ENCODE data around the gene CHD6.

The CHD6 gene

GRCh38 chr20:41364236-41364855, 253.8 kb downstream of the CHD6 start:
- H3K9me2 ChIP-seq (ENCODE audit: low read depth, low read length), result no peaks in the 10 kb centered on the region
- H3K4me3 ChIP-seq (ENCODE audit: low read depth, low read length, poor library complexity, severe bottlenecking), result no peak overlapping the region
- H3K27me3 ChIP-seq (ENCODE audit: insufficient read depth, low read length), result no peaks in the 10 kb centered on the region; the same call in 1 of the 2 replicates
- no peak overlapping the region for H3K9ac ChIP-seq (ENCODE audit: low read length)
- TF ChIP-seq EZH2 (IDR thresholded peaks at IDR 0.05; ENCODE audit: borderline replicate concordance, low read length) (no peak), CTCF (IDR thresholded peaks at IDR 0.05; ENCODE audit: low read length) (no peak)
- H3F3A ChIP-seq (ENCODE audit: insufficient read depth, low read length), result no peaks in the 10 kb centered on the region
- H3K4me1 ChIP-seq (ENCODE audit: insufficient read depth, low read length, severe bottlenecking), result no peaks in the 10 kb centered on the region
- no peak overlapping the region for H3K4me2 ChIP-seq (ENCODE audit: low read length)
- H4K20me1 ChIP-seq (ENCODE audit: insufficient read depth, low read length), result no peaks in the 10 kb centered on the region
- no peak overlapping the region for H3K27ac ChIP-seq (ENCODE audit: low read depth, low read length, poor library complexity, severe bottlenecking)
- no peaks in the 10 kb centered on the region for H3K9me3 ChIP-seq (ENCODE audit: low read length)
- no peaks in the 10 kb centered on the region for H3K79me2 ChIP-seq (ENCODE audit: insufficient read depth, low read length)
- no peaks in the 10 kb centered on the region for H3K36me3 ChIP-seq (ENCODE audit: insufficient read depth, low read length)
- no peak overlapping the region for H2AFZ ChIP-seq (ENCODE audit: low read length)

GRCh38 chr20:41363601-41364000, 254.6 kb downstream of the CHD6 start:
- H4K20me1 ChIP-seq (ENCODE audit: insufficient read depth, low read length), result no peaks in the 10 kb centered on the region
- H3K4me3 ChIP-seq (ENCODE audit: low read depth, low read length, poor library complexity, severe bottlenecking), result no peak overlapping the region
- no peaks in the 10 kb centered on the region for H3K9me2 ChIP-seq (ENCODE audit: low read depth, low read length)
- no peak overlapping the region for H3K27ac ChIP-seq (ENCODE audit: low read depth, low read length, poor library complexity, severe bottlenecking)
- H3K9me3 ChIP-seq (ENCODE audit: low read length), result no peaks in the 10 kb centered on the region
- no peak overlapping the region for H3K4me2 ChIP-seq (ENCODE audit: low read length)
- no peak overlapping the region for H2AFZ ChIP-seq (ENCODE audit: low read length)
- no peaks in the 10 kb centered on the region for H3F3A ChIP-seq (ENCODE audit: insufficient read depth, low read length)
- no peaks in the 10 kb centered on the region for H3K36me3 ChIP-seq (ENCODE audit: insufficient read depth, low read length)
- no peaks in the 10 kb centered on the region for H3K79me2 ChIP-seq (ENCODE audit: insufficient read depth, low read length)
- no peaks in the 10 kb centered on the region for H3K4me1 ChIP-seq (ENCODE audit: insufficient read depth, low read length, severe bottlenecking)
- no peaks in the 10 kb centered on the region; the same call in 1 of the 2 replicates for H3K27me3 ChIP-seq (ENCODE audit: insufficient read depth, low read length)
- TF ChIP-seq CTCF (IDR thresholded peaks at IDR 0.05; ENCODE audit: low read length) (no peak), EZH2 (IDR thresholded peaks at IDR 0.05; ENCODE audit: borderline replicate concordance, low read length) (no peak)
- no peak overlapping the region for H3K9ac ChIP-seq (ENCODE audit: low read length)

- no peak overlapping the region for H3K27ac ChIP-seq (ENCODE audit: low read depth, low read length, poor library complexity, severe bottlenecking)
- no peak overlapping the region for H3K9ac ChIP-seq (ENCODE audit: low read length)
- H3K79me2 ChIP-seq (ENCODE audit: insufficient read depth, low read length), result no peaks in the 10 kb centered on the region
- no peak overlapping the region for H3K4me3 ChIP-seq (ENCODE audit: low read depth, low read length, poor library complexity, severe bottlenecking)
- TF ChIP-seq CTCF (IDR thresholded peaks at IDR 0.05; ENCODE audit: low read length) (no peak), EZH2 (IDR thresholded peaks at IDR 0.05; ENCODE audit: borderline replicate concordance, low read length) (no peak)
- H3K36me3 ChIP-seq (ENCODE audit: insufficient read depth, low read length), result no peaks in the 10 kb centered on the region
- H2AFZ ChIP-seq (ENCODE audit: low read length), result no peak overlapping the region
- no peaks in the 10 kb centered on the region for H3K4me1 ChIP-seq (ENCODE audit: insufficient read depth, low read length, severe bottlenecking)
- H3K9me3 ChIP-seq (ENCODE audit: low read length), result no peaks in the 10 kb centered on the region
- H3K27me3 ChIP-seq (ENCODE audit: insufficient read depth, low read length), result no peaks in the 10 kb centered on the region; the same call in 1 of the 2 replicates
- no peaks in the 10 kb centered on the region for H3F3A ChIP-seq (ENCODE audit: insufficient read depth, low read length)
- H3K4me2 ChIP-seq (ENCODE audit: low read length), result no peak overlapping the region
- H4K20me1 ChIP-seq (ENCODE audit: insufficient read depth, low read length), result no peaks in the 10 kb centered on the region
- no peaks in the 10 kb centered on the region for H3K9me2 ChIP-seq (ENCODE audit: low read depth, low read length)
Measured at GRCh38 chr20:41362748-41363140, 255.4 kb downstream of the CHD6 start.

Data from OCI-LY1 (cell line).